ENCODE measurements around the gene PKP3.
A peak's percentile ranks its signal among the peaks of the same experiment; 100 is the strongest.
"Not testable (repeated sequence)": the region's sequence is repeated elsewhere in the genome, so short reads cannot be mapped to it uniquely, and the experiment has no call there.

Gene PKP3

DNA sequence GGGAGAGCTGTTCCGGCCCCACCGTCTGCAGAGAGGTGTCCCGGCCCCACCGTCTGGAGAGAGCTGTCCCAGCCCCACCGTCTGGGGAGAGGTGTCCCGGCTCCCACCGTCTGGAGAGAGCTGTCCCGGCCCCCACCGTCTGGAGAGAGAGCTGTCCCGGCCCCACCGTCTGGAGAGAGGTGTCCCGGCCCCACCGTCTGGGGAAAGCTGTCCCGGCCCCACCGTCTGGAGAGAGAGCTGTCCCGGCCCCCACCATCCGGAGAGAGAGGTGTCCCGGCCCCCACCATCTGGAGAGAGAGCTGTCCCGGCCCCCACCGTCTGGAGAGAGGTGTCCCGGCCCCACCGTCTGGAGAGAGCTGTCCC lies 30.6 kb upstream of the PKP3 start:
- DNase-seq, result not testable (repeated sequence)

DNA sequence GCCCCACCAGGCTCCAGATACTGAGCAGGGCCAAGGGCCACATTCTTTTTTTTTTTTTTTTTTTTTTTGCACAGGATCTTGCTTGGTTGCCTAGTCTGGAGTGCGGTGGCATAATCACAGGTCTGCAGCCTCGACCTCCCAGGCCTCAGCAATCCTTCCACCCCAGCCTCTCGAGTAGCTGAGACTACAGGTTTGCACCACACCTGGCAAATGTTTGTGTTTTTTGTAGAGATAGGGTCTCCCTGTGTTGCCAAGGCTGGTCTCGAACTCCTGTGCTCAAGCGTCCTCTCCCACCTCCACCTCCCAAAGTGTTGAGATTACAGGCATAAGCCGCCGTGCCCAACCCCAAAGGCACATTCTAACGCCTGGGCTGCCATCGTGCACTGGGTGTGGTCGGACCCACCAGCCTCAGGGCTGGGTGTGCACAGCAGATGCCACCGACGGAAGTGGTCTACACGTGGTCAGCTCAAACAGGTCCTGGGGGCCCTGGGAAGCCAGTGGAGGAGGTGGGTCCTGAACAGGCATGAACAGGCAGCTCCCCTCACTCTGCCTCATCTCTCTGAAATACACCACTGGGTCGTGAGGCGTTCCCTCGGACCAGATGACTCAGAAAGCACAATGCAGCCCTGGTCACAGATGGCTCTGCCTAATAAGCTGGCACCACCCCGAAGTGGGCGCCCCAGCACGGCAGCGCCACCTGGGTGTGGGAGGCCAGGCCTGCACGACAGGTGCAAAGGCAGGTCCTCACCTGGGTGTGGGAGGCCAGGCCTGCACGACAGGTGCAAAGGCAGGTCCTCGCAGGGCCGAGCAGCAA lies 29.9 kb upstream of the PKP3 start:
- peak in 3 of 4 experiments; percentile 21 to 51 (median 46) for DNase-seq

DNA sequence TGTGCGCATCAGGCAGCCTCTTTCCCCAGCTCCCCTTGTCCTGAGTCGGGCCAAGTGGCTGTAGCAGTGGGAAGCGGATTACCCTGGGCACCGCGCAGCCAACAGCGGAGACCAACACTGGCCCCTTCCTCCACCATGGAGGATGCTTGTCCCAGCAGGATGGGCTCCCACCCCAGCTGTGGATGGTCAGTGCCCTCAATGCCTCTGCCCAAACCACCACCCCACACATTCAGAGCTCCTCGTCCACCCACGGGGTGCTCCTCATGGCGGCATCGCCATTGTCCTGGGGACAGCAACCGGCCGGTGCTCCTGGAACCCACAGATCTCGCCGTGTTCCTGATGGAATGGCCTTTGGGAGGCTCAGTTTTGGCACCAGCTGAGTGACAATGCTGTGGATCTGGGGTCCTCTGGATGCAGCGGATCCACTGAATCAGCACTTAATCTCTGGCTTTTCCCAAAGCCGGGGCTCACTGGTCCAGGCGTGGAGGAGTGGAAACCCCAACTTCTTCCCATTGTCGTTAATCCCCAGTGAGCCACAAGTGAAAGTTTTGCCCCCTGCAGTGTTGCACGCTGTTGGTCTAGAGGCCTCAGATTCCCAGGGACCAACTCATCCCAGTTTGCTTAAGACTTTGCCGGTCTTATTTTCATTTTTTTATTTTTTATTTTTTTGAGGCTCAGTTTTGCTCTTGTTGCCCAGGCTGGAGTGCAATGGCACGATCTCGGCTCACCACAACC lies 28.9 kb upstream of the PKP3 start:
- DNase-seq, result no peak

DNA sequence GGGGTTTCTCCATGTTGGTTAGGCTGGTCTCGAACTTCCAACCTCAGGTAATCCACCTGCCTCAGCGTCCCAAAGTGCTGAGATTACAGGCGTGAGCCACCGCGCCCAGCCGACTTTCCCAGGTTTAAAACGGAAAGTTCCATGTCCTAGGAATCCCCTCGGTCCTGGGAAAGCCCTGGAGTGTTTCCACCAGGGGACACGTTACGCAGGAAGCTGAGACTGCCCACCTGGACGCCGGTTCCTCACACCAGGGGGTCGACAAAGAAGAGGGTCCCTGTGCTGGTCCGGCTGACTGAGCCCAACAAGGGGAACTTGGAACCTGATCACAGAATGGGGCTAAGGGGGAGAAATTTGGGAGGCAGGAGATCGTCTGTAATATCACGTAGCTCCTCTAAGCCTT lies 28.2 kb upstream of the PKP3 start:
- no peak for DNase-seq

DNA sequence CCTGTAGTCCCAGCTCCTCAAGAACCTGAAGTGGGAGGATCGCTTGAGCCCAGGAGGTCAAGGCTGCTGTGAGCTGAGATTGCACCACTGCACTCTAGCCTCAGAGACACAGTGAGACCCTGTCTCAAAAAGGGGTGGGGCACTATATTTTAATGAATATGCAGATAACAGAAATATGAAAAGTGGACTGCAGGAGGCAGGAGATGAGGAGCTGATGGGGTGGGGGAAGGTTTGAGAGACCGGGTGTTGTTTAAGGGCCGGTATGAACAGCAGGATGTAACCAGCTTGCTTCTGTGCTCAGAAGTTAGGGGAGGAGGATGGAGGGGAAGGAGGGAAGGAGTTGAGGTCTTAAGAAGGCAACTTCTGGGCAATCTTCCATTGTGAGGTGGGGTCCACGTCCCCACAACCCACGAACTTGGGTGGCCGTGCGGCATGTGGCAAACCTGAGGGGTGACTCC lies 26.0 kb upstream of the PKP3 start:
- DNase-seq, result no peak

DNA sequence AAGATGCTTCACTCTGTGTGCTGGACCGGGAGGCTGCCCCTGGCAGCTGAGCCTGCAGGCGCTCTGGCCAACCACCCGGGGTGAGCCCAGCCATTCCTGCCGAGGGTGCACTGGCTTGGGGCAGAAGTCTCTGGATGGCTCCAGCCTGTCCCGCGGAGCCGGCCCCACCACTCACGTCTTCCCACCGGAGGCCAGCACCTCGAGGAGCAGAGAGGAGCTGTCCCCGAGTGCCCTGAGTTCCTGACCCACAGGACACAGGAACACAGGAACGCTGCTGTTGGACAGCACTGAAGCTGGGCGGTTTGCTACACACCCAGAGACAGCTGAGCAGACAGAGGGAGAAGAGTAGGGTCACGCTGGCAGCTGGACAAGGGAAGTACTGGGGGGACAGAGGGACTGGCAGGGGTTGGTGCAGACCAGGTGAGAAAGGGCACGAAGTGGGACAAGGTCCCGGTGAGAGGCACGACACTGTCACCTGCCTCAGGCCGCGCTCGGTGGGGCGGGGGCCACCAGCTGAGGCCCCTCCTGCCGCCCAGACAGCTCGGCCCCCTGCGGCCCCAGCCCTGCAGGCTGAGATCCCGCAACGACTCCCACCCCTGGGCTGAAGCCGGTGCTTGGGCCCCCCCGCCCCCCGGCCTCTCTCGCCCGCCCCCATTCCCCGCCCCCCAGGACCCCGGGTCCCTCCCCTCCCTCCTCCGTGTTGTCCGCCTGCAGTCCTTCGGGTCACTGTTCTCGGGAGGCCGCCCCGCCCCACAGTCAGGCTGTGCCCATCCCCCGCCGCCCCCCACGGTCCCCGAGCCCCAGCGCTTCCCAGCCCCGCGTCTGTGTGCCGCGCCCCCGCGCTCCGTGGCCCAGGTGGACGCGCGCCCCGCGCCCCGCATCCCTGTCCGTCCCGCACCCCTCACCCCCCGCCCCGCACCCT lies 25.3 kb upstream of the PKP3 start:
- no peak for DNase-seq

DNA sequence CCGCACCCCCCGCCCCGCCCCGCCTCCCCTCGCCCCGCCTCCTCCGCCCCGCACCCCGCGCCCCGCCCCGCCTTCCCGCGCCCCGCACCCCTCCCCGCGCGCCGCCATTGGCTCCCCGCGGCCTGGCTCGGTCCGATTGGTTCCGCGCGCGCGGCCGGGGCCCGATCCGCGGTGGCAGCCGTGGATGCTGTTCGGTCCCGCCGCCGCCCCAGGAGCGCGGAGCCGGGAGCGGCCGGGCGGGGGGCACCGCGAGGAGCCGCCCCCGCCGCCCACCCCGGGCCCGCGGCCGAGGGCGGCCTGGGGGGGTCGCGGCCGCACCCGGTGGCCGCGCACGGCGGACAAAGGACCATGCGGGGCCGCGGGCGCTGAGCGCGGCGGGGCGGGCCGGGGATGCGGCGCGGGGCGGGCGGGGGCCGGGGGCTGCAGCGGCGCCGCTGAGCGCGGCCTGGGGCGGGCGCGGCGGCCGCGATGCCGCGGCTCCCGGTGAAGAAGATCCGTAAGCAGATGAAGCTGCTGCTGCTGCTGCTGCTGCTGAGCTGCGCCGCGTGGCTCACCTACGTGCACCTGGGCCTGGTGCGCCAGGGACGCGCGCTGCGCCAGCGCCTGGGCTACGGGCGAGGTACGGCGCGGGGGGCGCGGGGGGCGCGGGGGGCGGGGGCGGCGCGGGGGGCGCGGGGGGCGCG lies 24.5 kb upstream of the PKP3 start, which contains the start of gene B4GALNT4:
Gene B4GALNT4 (plus strand): TSS at position 164 of the 683 bp plus-strand sequence. CDS start 305 bp downstream, at position 469.
- no peak for DNase-seq

DNA sequence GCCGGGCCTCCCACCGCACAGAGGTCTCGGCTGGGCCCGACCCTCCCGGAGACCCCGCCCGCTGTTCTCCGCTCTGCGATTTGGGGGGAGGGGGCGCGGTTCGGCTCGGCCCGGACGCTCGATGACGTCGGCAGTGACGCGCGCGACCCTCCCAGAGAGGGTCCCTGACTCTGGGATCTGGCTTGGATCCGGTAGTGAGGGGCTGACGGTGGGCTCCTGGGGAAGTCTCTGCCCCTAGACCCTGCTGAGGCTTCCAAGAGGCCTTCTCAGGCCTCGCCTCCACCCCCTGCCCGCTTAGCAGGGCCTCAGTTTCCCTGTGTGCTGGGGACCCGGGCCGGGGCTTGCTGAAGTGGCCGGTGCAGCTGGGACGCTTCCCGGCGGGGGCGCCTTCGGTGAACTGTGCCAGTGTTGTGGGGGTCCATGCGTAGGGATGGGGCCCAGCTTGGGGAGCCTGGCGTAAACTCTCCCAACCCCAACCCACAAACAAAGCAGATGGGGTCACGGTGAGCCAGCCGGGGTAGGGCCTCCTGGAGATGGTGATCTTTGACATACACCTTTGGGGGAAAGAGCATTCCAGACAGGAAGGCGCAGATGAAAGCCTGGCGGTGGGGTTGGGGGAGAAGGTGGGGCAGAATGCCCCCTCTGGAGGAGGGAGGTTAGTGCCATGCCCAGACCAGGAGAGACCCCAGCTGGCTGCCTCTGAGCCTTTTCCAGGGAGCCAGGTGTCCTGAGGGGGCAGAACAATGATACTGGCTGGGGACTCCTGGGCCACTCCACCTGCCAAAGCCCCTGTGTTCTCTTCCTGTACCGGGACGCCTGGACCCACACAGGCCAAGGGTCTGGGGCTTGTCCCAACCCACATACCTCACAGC lies 23.7 kb upstream of the PKP3 start:
- no peak for DNase-seq

DNA sequence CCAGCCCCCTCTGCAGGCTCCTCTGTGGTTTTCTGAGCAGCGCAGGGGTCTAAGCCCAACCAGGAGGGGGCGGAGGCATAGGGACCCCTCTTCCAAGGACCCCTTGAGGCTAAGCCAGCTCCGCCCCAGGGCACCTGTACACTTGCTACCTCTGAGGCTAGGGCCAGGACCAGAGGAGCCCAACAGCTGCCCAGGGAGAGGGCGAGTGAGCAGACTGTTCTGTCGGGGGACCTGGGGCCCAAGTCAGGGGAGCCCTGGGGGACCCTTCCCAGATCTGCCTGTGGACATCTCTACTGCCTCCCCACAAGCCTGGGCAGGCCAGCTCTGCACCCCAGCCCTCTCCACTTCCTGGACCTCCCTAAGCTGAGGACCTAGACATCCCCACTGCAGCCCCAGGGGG lies 23.0 kb upstream of the PKP3 start:
- no peak for DNase-seq

DNA sequence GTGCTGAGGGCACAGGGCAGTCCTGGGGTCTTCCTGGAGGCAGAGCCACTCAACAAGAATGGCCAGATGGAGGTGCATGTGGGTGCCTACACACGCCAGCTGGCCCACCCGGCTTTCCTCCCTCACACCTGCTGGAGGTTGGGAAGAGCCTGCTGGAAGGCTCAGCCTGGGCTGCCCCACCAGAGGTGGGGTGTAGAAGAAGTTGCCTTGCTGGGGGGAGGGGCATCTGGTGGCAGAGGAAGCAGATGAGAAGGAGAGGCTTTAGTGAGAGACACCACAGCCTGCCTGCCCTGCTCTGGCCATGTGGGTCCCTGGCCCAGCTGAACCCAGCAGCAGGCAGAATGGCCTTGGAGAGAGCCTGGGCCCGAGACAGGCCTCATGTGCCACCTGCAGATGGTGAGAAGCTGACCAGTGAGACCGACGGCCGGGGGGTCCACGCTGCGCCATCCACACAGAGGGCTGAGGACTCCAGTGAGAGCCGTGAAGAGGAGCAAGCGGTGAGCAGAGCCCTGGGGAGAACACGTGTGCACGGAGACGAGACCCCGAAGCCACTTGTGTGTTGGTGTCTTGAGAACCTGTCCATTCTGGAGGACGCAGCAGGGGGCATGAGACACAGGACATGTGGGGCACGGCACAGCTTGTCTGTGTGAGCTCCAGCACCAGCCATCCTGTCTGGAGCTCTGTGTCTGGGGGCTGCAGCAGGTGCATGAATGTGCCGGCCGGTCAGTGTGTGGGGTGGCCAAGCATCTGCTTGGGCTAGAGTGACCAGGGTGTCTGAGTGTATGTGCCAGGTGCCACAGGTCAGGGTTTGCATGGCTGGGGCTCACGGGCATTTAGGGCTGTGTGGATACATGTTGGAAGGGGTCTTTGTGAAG lies 22.1 kb upstream of the PKP3 start:
- DNase-seq, result no peak

DNA sequence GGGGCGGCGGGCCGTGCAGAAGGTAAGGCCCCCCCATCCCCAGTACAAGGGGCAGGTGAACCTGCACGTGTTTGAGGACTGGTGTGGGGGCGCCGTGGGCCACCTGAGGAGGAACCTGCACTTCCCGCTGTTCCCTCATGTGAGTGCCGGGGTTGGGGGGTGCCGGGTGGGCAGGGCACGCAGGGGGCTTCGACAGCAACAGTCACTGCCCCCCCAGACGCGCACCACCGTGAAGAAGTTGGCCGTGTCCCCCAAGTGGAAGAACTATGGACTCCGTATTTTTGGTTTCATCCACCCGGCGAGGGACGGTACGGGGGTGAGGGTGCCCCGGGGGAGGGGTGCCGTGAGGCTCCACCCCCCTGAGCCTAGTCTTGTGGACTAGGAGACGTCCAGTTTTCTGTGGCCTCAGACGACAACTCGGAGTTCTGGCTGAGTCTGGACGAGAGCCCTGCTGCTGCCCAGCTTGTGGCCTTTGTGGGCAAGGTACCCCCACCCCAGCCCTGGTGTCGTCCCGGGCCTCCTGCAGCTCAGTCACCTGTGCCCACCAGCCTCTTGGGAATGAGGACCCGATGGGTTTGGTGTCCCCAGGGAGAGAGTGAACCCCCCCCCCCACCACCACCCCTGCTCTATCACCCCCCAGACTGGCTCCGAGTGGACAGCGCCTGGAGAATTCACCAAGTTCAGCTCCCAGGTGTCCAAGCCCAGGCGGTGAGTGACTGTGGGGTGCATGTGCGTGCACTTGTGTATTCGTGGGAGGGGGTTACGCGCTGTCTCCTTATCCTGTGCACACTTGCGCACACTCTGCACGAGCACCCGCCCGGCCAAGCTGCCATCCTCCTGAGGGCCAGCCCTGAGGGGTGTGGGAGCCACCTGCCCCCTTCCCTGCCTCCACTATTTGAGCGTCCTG lies 20.9 kb upstream of the PKP3 start:
- no peak for DNase-seq

DNA sequence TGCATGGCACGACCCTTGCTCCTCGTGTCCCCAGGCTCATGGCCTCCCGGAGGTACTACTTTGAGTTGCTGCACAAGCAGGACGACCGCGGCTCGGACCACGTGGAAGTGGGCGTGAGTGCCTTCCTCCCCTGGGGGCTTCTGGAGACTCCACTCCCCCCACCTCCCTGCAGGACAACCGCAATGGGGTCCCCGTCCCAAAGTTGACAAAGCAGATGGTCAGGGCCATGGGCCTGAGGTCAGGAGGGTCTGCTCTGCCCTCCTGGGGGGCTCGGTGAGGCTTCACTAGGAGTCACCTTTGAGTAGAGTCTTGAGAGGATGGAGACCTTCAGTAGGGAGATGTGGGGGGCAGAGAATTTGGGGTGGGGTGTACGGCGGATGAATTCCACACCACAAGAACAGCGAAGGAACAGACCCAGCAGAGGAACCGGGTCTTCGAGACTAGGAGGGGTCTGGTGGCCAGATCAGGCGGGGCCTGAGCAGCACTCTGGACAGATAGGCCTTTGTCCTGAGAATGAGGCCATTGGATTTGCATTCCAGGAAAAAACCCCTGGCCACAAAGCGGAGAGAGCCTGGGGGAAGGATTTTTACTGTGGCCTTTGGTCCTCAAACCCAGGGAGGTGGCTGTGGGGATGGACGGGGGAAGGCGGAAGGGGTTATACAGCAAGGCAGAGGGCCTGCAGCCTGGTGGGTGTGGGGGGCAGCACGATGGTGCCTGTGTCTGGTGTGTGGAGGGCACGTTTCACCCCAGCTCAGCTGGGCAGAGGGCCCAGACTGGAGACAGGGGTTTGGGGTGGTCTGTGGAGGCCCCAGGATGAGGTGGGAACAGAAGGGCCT lies 20.1 kb upstream of the PKP3 start:
- DNase-seq, result no peak

DNA sequence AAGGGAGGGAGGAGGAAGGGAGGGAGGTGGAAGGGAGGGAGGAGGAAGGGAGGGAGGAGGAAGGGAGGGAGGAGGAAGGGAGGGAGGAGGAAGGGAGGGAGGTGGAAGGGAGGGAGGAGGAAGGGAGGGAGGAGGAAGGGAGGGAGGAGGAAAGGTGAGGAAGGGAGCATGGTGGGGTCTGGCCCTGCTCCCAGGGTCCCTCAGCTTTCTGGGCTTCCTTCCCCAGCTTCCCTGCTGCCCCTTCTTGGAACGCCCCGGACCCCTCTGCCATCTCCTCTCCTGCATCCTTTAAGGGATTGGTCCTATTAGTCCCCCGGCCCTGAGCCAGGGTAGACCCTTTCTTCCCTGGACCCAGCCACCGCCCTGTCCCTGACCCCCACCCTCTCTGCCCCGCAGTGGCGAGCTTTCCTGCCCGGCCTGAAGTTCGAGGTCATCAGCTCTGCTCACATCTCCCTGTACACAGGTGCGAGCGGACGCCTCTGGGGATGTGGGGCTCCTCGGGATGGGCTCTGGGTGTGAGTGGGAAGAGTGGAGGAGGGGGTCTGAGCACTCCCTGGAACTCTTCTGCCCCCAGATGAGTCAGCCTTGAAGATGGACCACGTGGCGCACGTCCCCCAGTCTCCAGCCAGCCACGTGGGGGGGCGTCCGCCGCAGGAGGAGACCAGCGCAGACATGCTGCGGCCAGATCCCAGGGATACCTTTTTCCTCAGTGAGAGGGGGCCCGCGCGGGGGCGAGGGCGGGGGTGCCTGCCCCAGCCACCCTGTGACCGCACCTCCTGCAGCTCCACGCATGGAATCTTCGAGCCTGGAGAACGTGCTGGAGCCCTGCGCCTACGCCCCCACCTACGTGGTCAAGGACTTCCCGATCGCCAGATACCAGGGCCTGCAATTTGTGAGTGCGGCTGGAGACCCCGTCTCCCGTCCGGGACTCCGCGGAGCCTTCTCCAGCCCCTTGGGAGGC lies 18.7 kb upstream of the PKP3 start:
- DNase-seq, result no peak

DNA sequence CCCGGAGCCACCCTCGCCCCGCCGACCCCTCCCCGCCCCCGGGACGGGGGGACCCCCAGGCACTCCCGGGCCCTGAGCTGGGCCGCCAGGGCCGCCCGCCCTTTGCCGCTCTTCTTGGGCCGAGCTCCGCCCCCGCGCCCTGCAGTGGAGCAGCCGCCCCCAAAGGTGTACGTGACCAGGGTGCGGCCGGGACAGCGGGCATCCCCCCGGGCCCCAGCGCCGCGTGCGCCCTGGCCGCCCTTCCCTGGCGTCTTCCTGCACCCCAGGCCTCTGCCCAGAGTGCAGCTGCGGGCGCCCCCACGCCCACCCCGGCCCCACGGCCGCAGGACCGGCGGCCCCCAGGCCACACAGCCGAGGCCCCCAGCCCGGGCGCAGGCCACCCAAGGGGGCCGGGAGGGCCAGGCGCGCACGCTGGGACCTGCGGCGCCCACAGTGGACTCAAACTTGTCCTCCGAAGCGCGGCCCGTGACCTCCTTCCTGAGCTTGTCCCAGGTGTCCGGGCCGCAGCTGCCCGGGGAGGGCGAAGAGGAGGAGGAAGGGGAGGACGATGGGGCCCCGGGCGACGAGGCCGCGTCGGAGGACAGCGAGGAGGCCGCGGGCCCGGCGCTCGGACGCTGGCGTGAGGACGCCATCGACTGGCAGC lies 17.4 kb upstream of the PKP3 start:
- no peak for DNase-seq

DNA sequence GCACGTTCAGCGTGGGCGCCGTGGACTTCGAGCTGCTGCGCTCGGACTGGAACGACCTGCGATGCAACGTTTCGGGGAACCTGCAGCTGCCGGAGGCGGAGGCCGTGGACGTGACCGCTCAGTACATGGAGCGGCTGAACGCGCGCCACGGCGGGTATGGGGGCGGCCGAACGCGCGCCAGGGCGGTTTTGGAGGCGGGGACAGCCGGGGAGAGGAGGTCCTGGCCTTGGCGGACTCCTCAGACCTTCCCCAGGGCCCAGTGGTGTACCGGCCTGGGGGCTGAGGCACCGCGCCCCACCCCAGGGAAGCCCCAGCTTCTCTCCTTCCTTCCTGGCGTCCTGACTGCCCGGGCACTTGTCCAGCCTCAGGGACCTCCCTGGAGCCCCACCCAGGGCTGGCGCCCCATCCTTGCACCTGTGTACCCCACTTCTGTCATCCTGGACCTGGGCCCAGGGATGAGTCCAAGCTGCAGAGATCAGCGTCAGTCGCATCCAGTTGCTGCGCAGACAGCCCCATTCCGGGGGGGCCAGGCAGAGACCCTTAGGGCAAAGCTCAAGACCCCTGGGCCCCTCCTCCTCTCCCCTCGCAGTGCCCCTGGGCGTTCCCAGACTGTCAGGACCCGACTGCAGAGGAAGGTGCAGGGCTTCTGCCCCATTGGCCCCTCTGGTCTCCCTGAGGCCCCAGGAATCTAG lies 16.7 kb upstream of the PKP3 start:
- no peak for DNase-seq

All from activated CD4-positive, CD25-positive, alpha-beta regulatory T cell (primary cell).